Ammon's horn (tissue), 1 donor: ENCODE measurements around the gene GSC2.
"Not testable (repeated sequence)": the region's sequence is repeated elsewhere in the genome, so short reads cannot be mapped to it uniquely, and the experiment has no call there.

Experiments
- DNase-seq: peaks from one replicate; pipeline ENCODE4 v3.0.0-alpha.2; 2016; ENCODE audit warnings: low spot score

The GSC2 gene

GRCh38 chr22:19178065-19178656 is 28.1 kb upstream of the GSC2 start:
- no peak for DNase-seq

GRCh38 chr22:19177164-19178064 is 27.3 kb upstream of the GSC2 start:
- no peak for DNase-seq

- DNase-seq, result no peak
Observed at GRCh38 chr22:19176732-19177131, 26.6 kb upstream of the GSC2 start.

GRCh38 chr22:19176175-19176643 is 26.1 kb upstream of the GSC2 start:
- no peak for DNase-seq

GRCh38 chr22:19175602-19176174 is 25.6 kb upstream of the GSC2 start:
- no peak for DNase-seq

GRCh38 chr22:19175026-19175601 is 25.0 kb upstream of the GSC2 start:
- DNase-seq, result no peak

- DNase-seq, result no peak
Observed at GRCh38 chr22:19174106-19175025, 24.3 kb upstream of the GSC2 start.

- DNase-seq, result no peak
Observed at GRCh38 chr22:19173047-19174035, 23.2 kb upstream of the GSC2 start.

GRCh38 chr22:19172213-19173046 is 22.3 kb upstream of the GSC2 start:
- no peak for DNase-seq

GRCh38 chr22:19169947-19170318 is 19.8 kb upstream of the GSC2 start:
- DNase-seq, result no peak

- DNase-seq, result no peak
Observed at GRCh38 chr22:19169002-19169946, 19.2 kb upstream of the GSC2 start.

- no peak for DNase-seq
Observed at GRCh38 chr22:19168088-19168890, 18.2 kb upstream of the GSC2 start.

- DNase-seq, result no peak
Observed at GRCh38 chr22:19167106-19167869, 17.2 kb upstream of the GSC2 start.

GRCh38 chr22:19166421-19166820 is 16.3 kb upstream of the GSC2 start:
- no peak for DNase-seq

GRCh38 chr22:19164425-19164824 is 14.3 kb upstream of the GSC2 start:
- no peak for DNase-seq

- DNase-seq, result not testable (repeated sequence)
Observed at GRCh38 chr22:19158649-19159048, 8.6 kb upstream of the GSC2 start.

GRCh38 chr22:19156109-19156508 is 6.0 kb upstream of the GSC2 start:
- DNase-seq, result not testable (repeated sequence)
